Fibroblast of skin of abdomen (primary cell): ENCODE results near the gene RFLNA.

Experiments
- DNase-seq: peaks from one replicate; pipeline ENCODE4 v3.0.0-alpha.2; 2013

The RFLNA gene

GRCh38 chr12:124304314-124304790, 9.5 kb downstream of the RFLNA start:
- DNase-seq: no peak

- DNase-seq: no peak
These were observed 10.2 kb downstream of the RFLNA start for GRCh38 chr12:124305136-124305535.

GRCh38 chr12:124305776-124306685, 11.1 kb downstream of the RFLNA start:
- DNase-seq: no peak

GRCh38 chr12:124306686-124307555, 12.0 kb downstream of the RFLNA start:
- DNase-seq: no peak

GRCh38 chr12:124307556-124307825, 12.6 kb downstream of the RFLNA start:
- DNase-seq: no peak

- DNase-seq: no peak
These were observed 13.8 kb downstream of the RFLNA start for GRCh38 chr12:124308741-124309140.

- DNase-seq: no peak
These were observed 14.3 kb downstream of the RFLNA start for GRCh38 chr12:124309231-124309630.

- DNase-seq: no peak
These were observed 14.9 kb downstream of the RFLNA start for GRCh38 chr12:124309744-124310143.

GRCh38 chr12:124310178-124310577, 15.3 kb downstream of the RFLNA start:
- no peak for DNase-seq

GRCh38 chr12:124310785-124311184, 15.9 kb downstream of the RFLNA start:
- DNase-seq: no peak

- no peak for DNase-seq
These were observed 16.6 kb downstream of the RFLNA start for GRCh38 chr12:124311292-124312109.

GRCh38 chr12:124312601-124313000, 17.7 kb downstream of the RFLNA start:
- no peak for DNase-seq

- no peak for DNase-seq
These were observed 19.3 kb downstream of the RFLNA start for GRCh38 chr12:124314207-124314606.

- DNase-seq: no peak
These were observed 19.9 kb downstream of the RFLNA start for GRCh38 chr12:124314766-124315165.

GRCh38 chr12:124315372-124316044, 20.6 kb downstream of the RFLNA start:
- DNase-seq: no peak

GRCh38 chr12:124316257-124316900, 21.5 kb downstream of the RFLNA start:
- no peak for DNase-seq

GRCh38 chr12:124317400-124317799, 22.5 kb downstream of the RFLNA start:
- DNase-seq: no peak

GRCh38 chr12:124318278-124319020, 23.6 kb downstream of the RFLNA start:
- no peak for DNase-seq

- no peak for DNase-seq
These were observed 24.6 kb downstream of the RFLNA start for GRCh38 chr12:124319368-124320050.

GRCh38 chr12:124321040-124321481, 26.2 kb downstream of the RFLNA start:
- peak; percentile 58 for DNase-seq
